Uterus (tissue), 4 donors: Measurements from ENCODE around the gene ANKRD33B. TPM values are rescaled to one million over a fixed set of nuclear protein-coding genes. Genes with fewer than 3 reads are reported as not detected.

ENCODE experiments used
- DNase-seq, 2 donors: peaks; one replicate each; pipeline ENCODE4 v3.0.0-alpha.2; 2019 to 2020
- H3K27ac ChIP-seq, 2 donors: fragments of 200-600 bp; sonication (generic); 1 replicate in 1 of 2; 2 replicates in 1 of 2; pipeline ENCODE4 v1.5.1; 2016 to 2018
- H3K27me3 ChIP-seq, 2 donors: fragments of 200-600 bp; sonication (generic); one replicate each; pipeline ENCODE4 v1.5.1; 2018 to 2019; ENCODE audit warnings: control low read depth in 1 of 2
- H3K36me3 ChIP-seq, 2 donors: fragments of 200-600 bp; sonication (generic); one replicate each; pipeline ENCODE4 v1.5.1; 2019; ENCODE audit warnings: control low read depth in 1 of 2
- H3K4me1 ChIP-seq, 2 donors: fragments of 200-600 bp; sonication (generic); one replicate each; pipeline ENCODE4 v1.5.1; 2018 to 2019; ENCODE audit warnings: control low read depth in 1 of 2
- H3K4me3 ChIP-seq, 2 donors: fragments of 200-600 bp; sonication (generic); 1 replicate in 1 of 2; 2 replicates in 1 of 2; pipeline ENCODE4 v1.5.1; 2018 to 2019; ENCODE audit warnings: mild to moderate bottlenecking in 1 of 2
- H3K9me3 ChIP-seq, 2 donors: fragments of 200-600 bp; sonication (generic); one replicate each; pipeline ENCODE4 v1.5.1; 2019; ENCODE audit warnings: control low read depth in 1 of 2
- CTCF ChIP-seq, 4 experiments: fragments of 200-600 bp in 2 of 4; fragments of 450-650 bp in 2 of 4; sonication (generic) in 2 of 4; IDR thresholded peaks; one replicate each; pipeline ENCODE4 v1.5.1; 2016 to 2019; ENCODE audit warnings: antibody characterized with exemption in 4 of 4, mild to moderate bottlenecking in 2 of 4, moderate library complexity in 1 of 4
- POLR2A ChIP-seq, 2 donors: fragments of 450-650 bp; IDR thresholded peaks; one replicate each; pipeline ENCODE4 v1.6.1; 2016; ENCODE audit warnings: antibody characterized with exemption in 2 of 2, mild to moderate bottlenecking in 1 of 2, moderate library complexity in 1 of 2
- intact Hi-C: fragments of 100-400 bp; cut with DNase I; formaldehyde crosslinking; loops from one replicate; pipeline ENCODE4 v1.15.1; 2023; ENCODE audit warnings: low total_unique reads
- total RNA-seq, 4 donors: library from RNA; depleted of rRNA in 3 of 4; stranded (reverse); fragments of >200 nt in 3 of 4; gene quantifications; one replicate each; pipeline versions ENCODE4 v1.1.0 to v1.2.4, GENCODE V29; 2014 to 2023
- donor health status: DM: yes; HTN: yes; CAD: no.

ANKRD33B gene
- total RNA-seq, 4 donors from 2014 or later: 2.1 to 24.1 (median 7.6) TPM

- intact Hi-C loops: no loop called here
- Histone ChIP-seq H3K27me3 (no peaks in the 10 kb centered on the region), H3K4me1 (no peaks in the 10 kb centered on the region), H3K9me3 (no peaks in the 10 kb centered on the region), H3K36me3 (no peaks in the 10 kb centered on the region), H3K4me3 (no peak overlapping the region), H3K27ac (no peak overlapping the region)
- DNase-seq: no peak
- TF ChIP-seq POLR2A (IDR thresholded peaks at IDR 0.05) (no peak), CTCF (IDR thresholded peaks at IDR 0.05) (no peak)
Measured at GRCh38 chr5:10633271-10634049, 69.6 kb downstream of the ANKRD33B start.

- TF ChIP-seq CTCF (IDR thresholded peaks at IDR 0.05) (no peak), POLR2A (IDR thresholded peaks at IDR 0.05) (no peak)
- H3K36me3 ChIP-seq: no peaks in the 10 kb centered on the region
- DNase-seq: no peak
- no peak overlapping the region for H3K4me3 ChIP-seq
- H3K4me1 ChIP-seq: no peaks in the 10 kb centered on the region
- no peaks in the 10 kb centered on the region for H3K27me3 ChIP-seq
- no peaks in the 10 kb centered on the region for H3K9me3 ChIP-seq
- H3K27ac ChIP-seq: no peak overlapping the region
- intact Hi-C loops: no loop called here
Measured at GRCh38 chr5:10634050-10634449, 70.2 kb downstream of the ANKRD33B start.

GRCh38 chr5:10634562-10634961 lies 70.7 kb downstream of the ANKRD33B start:
- no peak overlapping the region for H3K27ac ChIP-seq
- no peak for DNase-seq
- TF ChIP-seq POLR2A (IDR thresholded peaks at IDR 0.05): no peak
- TF ChIP-seq CTCF (IDR thresholded peaks at IDR 0.05): no peak
- intact Hi-C loops: no loop called here
- H3K27me3 ChIP-seq: no peaks in the 10 kb centered on the region
- H3K36me3 ChIP-seq: no peaks in the 10 kb centered on the region
- no peaks in the 10 kb centered on the region for H3K4me1 ChIP-seq
- H3K4me3 ChIP-seq: no peak overlapping the region
- no peaks in the 10 kb centered on the region for H3K9me3 ChIP-seq

GRCh38 chr5:10635257-10635866 lies 71.5 kb downstream of the ANKRD33B start:
- H3K36me3 ChIP-seq: no peaks in the 10 kb centered on the region
- TF ChIP-seq POLR2A (IDR thresholded peaks at IDR 0.05) (no peak), CTCF (IDR thresholded peaks at IDR 0.05) (no peak)
- H3K9me3 ChIP-seq: no peaks in the 10 kb centered on the region
- H3K4me1 ChIP-seq: no peaks in the 10 kb centered on the region
- no peak overlapping the region for H3K27ac ChIP-seq
- no peak overlapping the region for H3K4me3 ChIP-seq
- H3K27me3 ChIP-seq: no peaks in the 10 kb centered on the region
- intact Hi-C loops: no loop called here
- DNase-seq: no peak

GRCh38 chr5:10635867-10636350 lies 72.0 kb downstream of the ANKRD33B start:
- Histone ChIP-seq H3K27me3 (no peaks in the 10 kb centered on the region), H3K4me3 (no peak overlapping the region), H3K36me3 (no peaks in the 10 kb centered on the region), H3K4me1 (no peaks in the 10 kb centered on the region), H3K27ac (no peak overlapping the region), H3K9me3 (no peaks in the 10 kb centered on the region)
- TF ChIP-seq POLR2A (IDR thresholded peaks at IDR 0.05): no peak
- TF ChIP-seq CTCF (IDR thresholded peaks at IDR 0.05): no peak
- intact Hi-C loops: no loop called here
- DNase-seq: no peak
